HepG2 (cell line): Measurements from ENCODE around the gene PSMD3.

Experiments used
- FOXP1 ChIP-seq, 2 experiments: fragments of 450-650 bp in 1 of 2; IDR thresholded peaks; 2 replicates each; pipeline ENCODE4 v1.6.1; 2017 to 2018; ENCODE audit warnings: antibody characterized with exemption in 1 of 2
- NFKBIZ ChIP-seq: IDR thresholded peaks from 2 replicates; pipeline ENCODE4 v1.6.1; 2018; ENCODE audit warnings: missing genetic modification reagents, missing compliant biosample characterization
- SP2 ChIP-seq: sonication (generic); formaldehyde crosslinking; IDR thresholded peaks from 2 replicates; pipeline ENCODE4 v1.5.1; 2020; ENCODE audit warnings: mild to moderate bottlenecking, missing genetic modification reagents
- SYNCRIP ChIP-seq: fragments of 200-400 bp; formaldehyde crosslinking; IDR thresholded peaks from 2 replicates; pipeline ENCODE4 v1.6.1; 2018; ENCODE audit warnings: mild to moderate bottlenecking, low read depth, low read length; ENCODE audit not compliant: insufficient read depth
- ZNF451 ChIP-seq: sonication (generic); formaldehyde crosslinking; IDR thresholded peaks from 2 replicates; pipeline ENCODE4 v1.5.0; 2020; ENCODE audit warnings: mild to moderate bottlenecking, missing genetic modification reagents
- ZNF703 ChIP-seq: sonication (generic); formaldehyde crosslinking; IDR thresholded peaks from 2 replicates; pipeline ENCODE4 v1.5.1; 2020; ENCODE audit warnings: missing genetic modification reagents, mild to moderate bottlenecking, moderate library complexity, borderline replicate concordance

DNA sequence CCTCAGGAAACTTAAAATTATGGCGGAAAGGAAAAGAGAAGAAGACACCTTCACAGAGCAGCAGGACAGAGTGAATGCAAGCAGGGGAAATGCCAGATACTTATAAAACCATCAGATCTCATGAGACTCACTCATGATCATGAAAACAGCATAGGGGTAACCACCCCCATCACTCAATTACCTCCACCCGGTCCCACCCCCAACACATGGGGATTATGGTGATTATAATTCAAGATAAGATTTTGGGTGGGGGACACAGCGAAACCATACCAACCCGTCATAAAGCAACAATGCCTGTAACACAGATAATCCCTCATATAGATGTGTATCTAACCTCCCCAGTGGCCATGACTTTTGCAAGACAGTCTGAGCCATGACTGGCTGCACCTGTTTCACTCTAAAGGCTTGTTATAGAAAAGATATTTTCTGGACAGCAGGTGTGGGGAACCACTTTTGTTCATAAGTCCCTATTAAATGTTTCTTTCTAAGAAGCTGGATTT, 24.8 kb upstream of the PSMD3 start:
- TF ChIP-seq NFKBIZ (CRISPR knock-in tag) (no peak), ZNF451 (CRISPR knock-in tag) (no peak), ZNF703 (CRISPR knock-in tag) (no peak), SYNCRIP (no peak), FOXP1 (IDR thresholded peaks at IDR 0.05) (no peak), FOXP1 (CRISPR knock-in tag; IDR thresholded peaks at IDR 0.05) (no peak), SP2 (CRISPR knock-in tag) (no peak)
